IMR-90 (cell line): ENCODE measurements around the gene POLR3B. TPM values are rescaled to one million over a fixed set of nuclear protein-coding genes. Genes with fewer than 3 reads are reported as not detected.

Experiments
- ATAC-seq: fragments of 200-7000 bp; cut with Tn5 transposase; 2 replicates; pipeline ENCODE4 v1.9.1; 2020; ENCODE audit warnings: low read depth, mild to moderate bottlenecking, moderate library complexity
- BruUV-seq: library from RNA; stranded (reverse); fragments of 400-500 nt; replicated peaks from 2 replicates; lab custom pipeline; 2021; lab: Mats Ljungman, UMichigan
- CTCF ChIA-PET: fragments of 300-600 bp; formaldehyde crosslinking; extraction: SDS; loops from one replicate; lab custom pipeline; 2021; ENCODE audit warnings: antibody characterized with exemption; lab: Yijun Ruan, JAX
- POLR2A ChIA-PET: fragments of 300-600 bp; sonication (Branson Sonifier 250); formaldehyde crosslinking; loops from one replicate; lab custom pipeline; 2022; ENCODE audit warnings: antibody characterized with exemption; ENCODE audit not compliant: unreplicated experiment; lab: Charles Lee
- DNase-seq: peaks from one replicate; pipeline ENCODE4 v3.0.0; 2013
- H2AFZ ChIP-seq: replicated peaks from 2 replicates; pipeline ENCODE3; 2013; ENCODE audit warnings: low read length, mild to moderate bottlenecking; ENCODE audit not compliant: poor library complexity
- H2AK5ac ChIP-seq: 2 replicates; pipeline ENCODE4 v1.6.1; 2013; ENCODE audit warnings: low read depth, low read length, inconsistent platforms
- H2AK9ac ChIP-seq: replicated peaks from 2 replicates; pipeline ENCODE3; 2013; ENCODE audit warnings: mild to moderate bottlenecking, low read depth, low read length, moderate library complexity; ENCODE audit not compliant: poor library complexity
- H2BK120ac ChIP-seq: 2 replicates; pipeline ENCODE4 v1.6.1; 2013; ENCODE audit warnings: low read depth, low read length, inconsistent platforms
- H2BK15ac ChIP-seq: 3 replicates; pipeline ENCODE4 v1.6.1; 2013; ENCODE audit warnings: low read depth, low read length, inconsistent platforms
- H2BK20ac ChIP-seq: 2 replicates; pipeline ENCODE4 v1.6.1; 2013; ENCODE audit warnings: low read depth, mild to moderate bottlenecking, inconsistent platforms, low read length, moderate library complexity
- H2BK5ac ChIP-seq: 2 replicates; pipeline ENCODE4 v1.6.1; 2013; ENCODE audit warnings: mild to moderate bottlenecking, low read depth, low read length, inconsistent platforms; ENCODE audit not compliant: poor library complexity, severe bottlenecking
- H3K14ac ChIP-seq: replicated peaks from 2 replicates; pipeline ENCODE4 v1.6.1; 2013; ENCODE audit warnings: low read depth, low read length, inconsistent platforms
- H3K18ac ChIP-seq: 2 replicates; pipeline ENCODE4 v1.6.1; 2013; ENCODE audit warnings: low read depth, low read length, control low read depth
- H3K23ac ChIP-seq: 2 replicates; pipeline ENCODE4 v1.6.1; 2013; ENCODE audit warnings: low read depth, low read length, inconsistent platforms
- H3K27ac ChIP-seq: 2 replicates; pipeline ENCODE4 v1.5.1; 2013; ENCODE audit warnings: mild to moderate bottlenecking, control low read depth, low read length; ENCODE audit not compliant: insufficient read depth
- H3K27me3 ChIP-seq: 2 replicates; pipeline ENCODE4 v1.6.1; 2013; ENCODE audit warnings: low read length; ENCODE audit not compliant: control insufficient read depth, insufficient read depth
- H3K36me3 ChIP-seq: 2 replicates; pipeline ENCODE4 v1.6.1; 2013; ENCODE audit warnings: low read length, mixed read lengths; ENCODE audit not compliant: control insufficient read depth, insufficient read depth
- H3K4ac ChIP-seq: 2 replicates; pipeline ENCODE4 v1.6.1; 2013; ENCODE audit warnings: low read depth, low read length, inconsistent platforms
- H3K4me1 ChIP-seq: 2 replicates; pipeline ENCODE4 v1.6.1; 2013; ENCODE audit warnings: low read length, mixed read lengths; ENCODE audit not compliant: control insufficient read depth, insufficient read depth
- H3K4me2 ChIP-seq: 2 replicates; pipeline ENCODE4 v1.6.1; 2013; ENCODE audit warnings: low read depth, mild to moderate bottlenecking, control low read depth, low read length, moderate library complexity
- H3K4me3 ChIP-seq: 2 replicates; pipeline ENCODE4 v1.5.1; 2013; ENCODE audit warnings: low read depth, mild to moderate bottlenecking, control low read depth, low read length, moderate library complexity; ENCODE audit not compliant: insufficient read depth
- H3K56ac ChIP-seq: 2 replicates; pipeline ENCODE4 v1.6.1; 2013; ENCODE audit warnings: low read length, inconsistent platforms; ENCODE audit not compliant: insufficient read depth; ENCODE audit errors: extremely low read depth
- H3K79me1 ChIP-seq, 2 experiments: 2 replicates each; pipeline ENCODE4 v1.6.1; 2013; ENCODE audit warnings: low read length in 2 of 2, inconsistent platforms in 1 of 2, low read depth in 1 of 2
- H3K9ac ChIP-seq: 2 replicates; pipeline ENCODE4 v1.6.1; 2013; ENCODE audit warnings: low read depth, low read length, control low read depth
- H3K9me1 ChIP-seq: 2 replicates; pipeline ENCODE4 v1.6.1; 2013; ENCODE audit warnings: low read length, inconsistent platforms; ENCODE audit not compliant: insufficient read depth
- H3K9me3 ChIP-seq: 2 replicates; pipeline ENCODE4 v1.6.1; 2013; ENCODE audit warnings: low read length; ENCODE audit not compliant: control insufficient read depth, insufficient read depth
- H4K20me1 ChIP-seq: 2 replicates; pipeline ENCODE4 v1.6.1; 2013; ENCODE audit warnings: low read length, inconsistent platforms; ENCODE audit not compliant: insufficient read depth
- H4K5ac ChIP-seq: 2 replicates; pipeline ENCODE4 v1.6.1; 2013; ENCODE audit warnings: mild to moderate bottlenecking, low read depth, low read length, control low read depth
- H4K8ac ChIP-seq, 2 experiments: 2 replicates each; pipeline ENCODE4 v1.6.1; 2013; ENCODE audit warnings: low read depth in 2 of 2, low read length in 2 of 2, control low read depth in 1 of 2, inconsistent platforms in 1 of 2
- H4K91ac ChIP-seq: 2 replicates; pipeline ENCODE4 v1.6.1; 2013; ENCODE audit warnings: low read depth, low read length, inconsistent platforms; ENCODE audit not compliant: insufficient read depth
- CHD1 ChIP-seq: IDR thresholded peaks from 2 replicates; pipeline ENCODE4 v1.6.1; 2012; ENCODE audit warnings: low read depth, low read length, improper control_type of control experiment
- MAFK ChIP-seq: IDR thresholded peaks from 2 replicates; pipeline ENCODE4 v1.6.1; 2012; ENCODE audit warnings: low read depth, low read length, improper control_type of control experiment
- MXI1 ChIP-seq: IDR thresholded peaks from 2 replicates; pipeline ENCODE4 v1.6.1; 2012; ENCODE audit warnings: low read depth, mild to moderate bottlenecking, low read length, moderate library complexity, borderline replicate concordance
- WGBS, 2 experiments: methylation state at CpG; one replicate each; pipeline versions ENCODE4 v1.1.5 to v1.1.7; 2013; ENCODE audit warnings: missing lambda C conversion rate in 2 of 2; ENCODE audit not compliant: insufficient read length in 1 of 2; ENCODE audit errors: extremely low coverage in 2 of 2; 5-methylcytosine and 5-hydroxymethylcytosine counted together
- dilution Hi-C: fragments of 300-500 bp; cut with HindIII; formaldehyde crosslinking; loops from one replicate; pipeline ENCODE4 v1.14.3; 2018; ENCODE audit warnings: low sequenced_read_pairs; ENCODE audit not compliant: unreplicated experiment
- in situ Hi-C: fragments of 300-500 bp; cut with MboI; formaldehyde crosslinking; loops from 3 replicates; pipeline ENCODE4 v1.14.3; 2019; ENCODE audit warnings: low sequenced_read_pairs, inconsistent platforms, mixed read lengths
- intact Hi-C: fragments of 100-400 bp; cut with micrococcal nuclease; formaldehyde crosslinking; loops from 2 replicates; pipeline ENCODE4 v1.10.0; 2022
- polyA plus RNA-seq, 3 experiments: library from polyadenylated mRNA; depleted of rRNA; stranded (reverse); fragments of >200 nt; gene quantifications; 2 replicates each; pipeline ENCODE4 v1.2.3, GENCODE V29; 2012; ENCODE audit warnings: low replicate concordance in 1 of 3
- total RNA-seq: library from RNA; depleted of rRNA; stranded (reverse); fragments of >200 nt; gene quantifications from 2 replicates; pipeline ENCODE4 v1.2.3, GENCODE V29; 2012
- TF ChIP-seq, protein P1 (sequence below): fragments of 150-350 bp; IDR thresholded peaks from 2 replicates; pipeline ENCODE4 v1.6.1; 2016; ENCODE audit warnings: low read depth, mild to moderate bottlenecking, low read length, moderate library complexity, borderline replicate concordance

POLR3B gene
- total and polyA plus RNA-seq, 2 of the 4 experiments (the other 2 are of a cell fraction) = 6.9 to 15.4 TPM

DNA sequence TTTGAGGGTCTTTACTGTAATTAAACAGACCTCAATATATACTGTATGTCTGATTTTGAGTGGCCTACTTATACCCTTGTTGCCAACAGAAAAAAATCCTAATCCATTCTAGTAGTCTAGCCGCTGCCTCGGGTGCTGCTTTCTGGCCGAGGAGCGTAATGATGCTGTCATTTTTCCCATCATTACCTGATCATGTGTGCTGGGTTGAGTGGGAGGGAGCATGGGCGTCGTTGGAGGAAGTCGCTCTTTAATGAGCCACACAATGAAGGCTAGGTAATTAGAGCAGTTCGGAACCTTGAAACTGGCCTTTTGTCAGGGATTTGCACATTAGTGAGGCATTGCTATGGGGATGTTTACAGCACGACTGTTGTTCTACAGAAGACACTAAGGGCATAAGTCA, 149.1 kb downstream of the POLR3B start:
- H2AFZ ChIP-seq = no peak overlapping the region
- in situ Hi-C loops = no loop called here
- TF ChIP-seq, protein P1, sequence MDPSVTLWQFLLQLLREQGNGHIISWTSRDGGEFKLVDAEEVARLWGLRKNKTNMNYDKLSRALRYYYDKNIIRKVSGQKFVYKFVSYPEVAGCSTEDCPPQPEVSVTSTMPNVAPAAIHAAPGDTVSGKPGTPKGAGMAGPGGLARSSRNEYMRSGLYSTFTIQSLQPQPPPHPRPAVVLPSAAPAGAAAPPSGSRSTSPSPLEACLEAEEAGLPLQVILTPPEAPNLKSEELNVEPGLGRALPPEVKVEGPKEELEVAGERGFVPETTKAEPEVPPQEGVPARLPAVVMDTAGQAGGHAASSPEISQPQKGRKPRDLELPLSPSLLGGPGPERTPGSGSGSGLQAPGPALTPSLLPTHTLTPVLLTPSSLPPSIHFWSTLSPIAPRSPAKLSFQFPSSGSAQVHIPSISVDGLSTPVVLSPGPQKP = no peak
- TF ChIP-seq MAFK (no peak), MXI1 (no peak), CHD1 (no peak)
- H4K8ac ChIP-seq = no peak overlapping the region
- no peaks in the 10 kb centered on the region for H3K4me1 ChIP-seq
- no peak overlapping the region for H2BK5ac ChIP-seq
- ChIA-PET POLR2A (no interaction called here), CTCF (no interaction called here)
- H3K18ac ChIP-seq = no peak overlapping the region
- H3K27ac ChIP-seq = no peak overlapping the region
- H3K23ac ChIP-seq = no peak overlapping the region
- BruUV-seq = no TSS peak
- H2AK5ac ChIP-seq = no peak overlapping the region
- no peaks in the 10 kb centered on the region for H3K27me3 ChIP-seq
- H2AK9ac ChIP-seq = no peak overlapping the region
- H2BK120ac ChIP-seq = no peak overlapping the region
- no peak for ATAC-seq
- peaks cover 9% of the 10 kb centered on the region for H3K36me3 ChIP-seq
- H4K20me1 ChIP-seq = no peaks in the 10 kb centered on the region
- H3K4me2 ChIP-seq = no peak overlapping the region
- WGBS, 2 experiments = 88% methylated on average over 4 of the region's 9 CpGs; no CpG with 5 or more reads in 1 of the 2 experiments
- H3K9me1 ChIP-seq = peaks cover 2% of the 10 kb centered on the region; the same call in 1 of the 2 replicates
- no peaks in the 10 kb centered on the region for H3K79me1 ChIP-seq
- no peak overlapping the region for H3K9ac ChIP-seq
- no peak overlapping the region for H3K14ac ChIP-seq
- H3K4me3 ChIP-seq = no peak overlapping the region
- dilution Hi-C loops = no loop called here
- intact Hi-C loops = no loop called here
- H3K4ac ChIP-seq = no peak overlapping the region
- DNase-seq = no peak
- H3K9me3 ChIP-seq = no peaks in the 10 kb centered on the region
- H2BK20ac ChIP-seq = no peak overlapping the region
- H4K91ac ChIP-seq = no peak overlapping the region
- no peak overlapping the region for H4K5ac ChIP-seq
- H3K56ac ChIP-seq = no peak overlapping the region
- H2BK15ac ChIP-seq = no peak overlapping the region
